GM12874 (cell line): ENCODE measurements around the gene TNFAIP3.

Experiments used
- TF ChIP-seq, protein P1 (sequence below): IDR thresholded peaks from 2 replicates; pipeline ENCODE4 v1.5.1; 2011; ENCODE audit warnings: low read depth, mild to moderate bottlenecking, control low read depth, low read length, moderate library complexity; ENCODE audit not compliant: insufficient read depth

The TNFAIP3 gene

GRCh38 chr6:137878486-137879285 lies 11.6 kb downstream of the TNFAIP3 start:
- TF ChIP-seq, protein P1, sequence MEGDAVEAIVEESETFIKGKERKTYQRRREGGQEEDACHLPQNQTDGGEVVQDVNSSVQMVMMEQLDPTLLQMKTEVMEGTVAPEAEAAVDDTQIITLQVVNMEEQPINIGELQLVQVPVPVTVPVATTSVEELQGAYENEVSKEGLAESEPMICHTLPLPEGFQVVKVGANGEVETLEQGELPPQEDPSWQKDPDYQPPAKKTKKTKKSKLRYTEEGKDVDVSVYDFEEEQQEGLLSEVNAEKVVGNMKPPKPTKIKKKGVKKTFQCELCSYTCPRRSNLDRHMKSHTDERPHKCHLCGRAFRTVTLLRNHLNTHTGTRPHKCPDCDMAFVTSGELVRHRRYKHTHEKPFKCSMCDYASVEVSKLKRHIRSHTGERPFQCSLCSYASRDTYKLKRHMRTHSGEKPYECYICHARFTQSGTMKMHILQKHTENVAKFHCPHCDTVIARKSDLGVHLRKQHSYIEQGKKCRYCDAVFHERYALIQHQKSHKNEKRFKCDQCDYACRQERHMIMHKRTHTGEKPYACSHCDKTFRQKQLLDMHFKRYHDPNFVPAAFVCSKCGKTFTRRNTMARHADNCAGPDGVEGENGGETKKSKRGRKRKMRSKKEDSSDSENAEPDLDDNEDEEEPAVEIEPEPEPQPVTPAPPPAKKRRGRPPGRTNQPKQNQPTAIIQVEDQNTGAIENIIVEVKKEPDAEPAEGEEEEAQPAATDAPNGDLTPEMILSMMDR = no peak

DNA sequence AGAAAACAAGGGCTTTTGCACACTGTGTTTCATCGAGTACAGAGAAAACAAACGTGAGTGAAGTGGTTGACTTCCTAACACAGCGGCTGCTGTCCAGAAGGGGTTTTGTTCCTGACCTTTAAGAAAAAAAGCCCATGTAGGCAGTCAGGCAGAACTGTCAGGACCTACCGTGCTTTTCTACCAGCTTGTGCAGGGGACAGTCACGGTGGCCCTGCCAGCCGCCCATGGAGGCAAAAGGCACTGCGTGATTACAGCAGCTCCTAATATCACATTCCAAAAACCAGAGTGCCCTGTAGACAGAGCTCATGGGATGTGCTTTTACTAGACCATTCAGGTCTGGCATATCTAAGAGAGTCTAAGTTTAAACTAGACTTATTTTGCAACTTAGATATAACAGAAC lies 12.2 kb downstream of the TNFAIP3 start:
- TF ChIP-seq, protein P1 = no peak

- TF ChIP-seq, protein P1 = no peak
Observed at GRCh38 chr6:137879885-137880745, 13.1 kb downstream of the TNFAIP3 start.

- TF ChIP-seq, protein P1 = no peak
Observed at GRCh38 chr6:137880746-137881521, 13.9 kb downstream of the TNFAIP3 start.

GRCh38 chr6:137881522-137881886 lies 14.4 kb downstream of the TNFAIP3 start:
- TF ChIP-seq, protein P1 = no peak

DNA sequence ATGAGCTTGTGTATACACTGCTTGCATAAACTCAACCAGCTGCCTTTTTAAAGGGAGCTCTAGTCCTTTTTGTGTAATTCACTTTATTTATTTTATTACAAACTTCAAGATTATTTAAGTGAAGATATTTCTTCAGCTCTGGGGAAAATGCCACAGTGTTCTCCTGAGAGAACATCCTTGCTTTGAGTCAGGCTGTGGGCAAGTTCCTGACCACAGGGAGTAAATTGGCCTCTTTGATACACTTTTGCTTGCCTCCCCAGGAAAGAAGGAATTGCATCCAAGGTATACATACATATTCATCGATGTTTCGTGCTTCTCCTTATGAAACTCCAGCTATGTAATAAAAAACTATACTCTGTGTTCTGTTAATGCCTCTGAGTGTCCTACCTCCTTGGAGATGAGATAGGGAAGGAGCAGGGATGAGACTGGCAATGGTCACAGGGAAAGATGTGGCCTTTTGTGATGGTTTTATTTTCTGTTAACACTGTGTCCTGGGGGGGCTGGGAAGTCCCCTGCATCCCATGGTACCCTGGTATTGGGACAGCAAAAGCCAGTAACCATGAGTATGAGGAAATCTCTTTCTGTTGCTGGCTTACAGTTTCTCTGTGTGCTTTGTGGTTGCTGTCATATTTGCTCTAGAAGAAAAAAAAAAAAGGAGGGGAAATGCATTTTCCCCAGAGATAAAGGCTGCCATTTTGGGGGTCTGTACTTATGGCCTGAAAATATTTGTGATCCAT lies 15.3 kb downstream of the TNFAIP3 start:
- TF ChIP-seq, protein P1 = no peak
